Activated CD8-positive, alpha-beta memory T cell treated with anti-CD3 and anti-CD28 coated beads, Interleukin-2, amount 50 U/mL, for 1 hour (primary cell): ENCODE measurements around the gene RNF2.
A peak's percentile ranks its signal among the peaks of the same experiment; 100 is the strongest.
"Not testable (repeated sequence)": the region's sequence is repeated elsewhere in the genome, so short reads cannot be mapped to it uniquely, and the experiment has no call there.

ENCODE experiments used
- DNase-seq: peaks from one replicate; pipeline ENCODE4 v3.0.0-alpha.2; 2020; ENCODE audit errors: extremely low read depth

Gene RNF2

DNA sequence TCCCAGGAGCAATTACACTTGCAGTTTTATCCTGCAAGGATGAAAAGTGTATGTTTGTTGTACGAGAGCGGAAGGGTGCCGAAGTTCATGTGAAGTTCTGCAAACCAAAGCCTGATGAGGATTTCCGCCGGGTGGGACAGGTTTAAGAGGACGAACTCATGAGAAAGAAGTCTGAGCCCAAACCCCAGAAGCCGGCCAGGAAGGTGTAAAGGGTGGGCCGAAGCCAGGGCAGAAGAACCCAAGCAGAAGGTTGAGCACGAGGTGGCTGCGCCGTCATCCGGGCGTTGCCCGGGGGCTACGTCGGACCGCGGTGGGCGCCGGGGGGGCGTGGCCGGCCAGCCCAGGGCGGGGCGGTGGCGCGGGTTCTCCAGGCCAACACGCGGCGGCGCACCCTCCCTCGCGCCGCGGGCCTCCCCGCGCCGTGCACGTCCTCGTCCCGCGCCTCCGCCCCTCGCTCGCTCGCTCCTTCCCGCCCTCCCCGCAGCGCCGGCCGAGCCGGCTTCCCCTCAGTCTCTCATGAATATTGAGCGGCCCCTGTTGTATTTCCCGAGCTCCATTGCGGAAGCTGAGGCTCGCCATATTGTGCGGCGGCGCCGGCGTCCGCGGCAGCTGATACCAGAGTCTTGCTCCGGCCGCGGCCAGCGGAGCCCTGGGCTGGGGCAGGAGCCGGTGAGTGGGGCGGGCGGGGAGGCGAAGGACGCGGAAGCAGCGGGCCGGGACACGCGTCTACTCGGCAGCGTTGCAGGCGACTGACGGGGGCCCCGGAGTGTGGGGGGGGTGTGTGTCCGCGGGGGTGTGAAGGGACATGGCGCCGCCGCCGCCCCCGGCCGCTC lies at the start of gene RNF2:
Gene RNF2, plus strand, starts transcription at position 578 of the 833 bp plus-strand sequence. CDS start 41,996 bp downstream, outside the sequence.
- DNase-seq: peak; percentile 52

DNA sequence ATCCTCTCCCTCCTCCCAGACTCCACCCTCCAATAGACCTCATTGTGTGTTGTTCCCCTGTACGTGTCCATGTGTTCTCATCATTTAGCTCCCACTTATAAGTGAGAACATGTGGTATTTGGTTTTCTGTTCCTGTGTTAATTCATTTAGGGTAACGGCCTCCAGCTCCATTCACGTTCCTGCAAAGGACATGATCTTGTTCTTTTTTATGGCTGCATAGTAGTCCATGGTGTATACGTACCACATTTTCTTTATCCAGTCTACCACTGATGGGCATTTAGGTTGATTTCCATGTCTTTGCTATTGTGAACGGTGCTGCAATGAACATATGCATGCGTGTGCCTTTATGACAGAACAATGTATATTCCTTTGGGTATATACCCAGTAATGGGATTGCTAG lies 45.4 kb upstream of the RNF2 start:
- not testable (repeated sequence) for DNase-seq

DNA sequence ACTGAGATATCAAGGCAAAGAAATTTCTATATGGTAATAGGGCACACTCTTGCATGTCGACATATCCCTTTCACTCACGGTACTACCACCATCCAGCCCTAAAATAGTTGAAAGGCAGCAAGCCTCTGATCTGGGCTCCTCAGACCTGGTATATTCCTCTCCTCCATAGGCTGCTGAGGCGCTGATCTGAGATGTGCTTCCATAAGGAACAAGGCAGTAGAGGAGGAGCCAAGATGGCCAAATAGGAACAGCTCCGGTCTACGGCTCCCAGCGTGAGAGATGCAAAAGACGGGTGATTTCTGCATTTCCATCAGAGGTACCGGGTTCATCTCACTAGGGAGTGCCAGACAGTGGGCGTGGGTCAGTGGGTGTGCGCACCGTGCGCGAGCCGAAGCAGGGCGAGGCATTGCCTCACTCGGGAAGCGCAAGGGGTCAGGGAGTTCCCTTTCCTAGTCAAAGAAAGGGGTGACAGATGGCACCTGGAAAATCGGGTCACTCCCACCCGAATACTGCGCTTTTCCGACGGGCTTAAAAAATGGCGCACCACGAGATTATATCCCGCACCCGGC lies 44.0 kb upstream of the RNF2 start:
- not testable (repeated sequence) for DNase-seq

DNA sequence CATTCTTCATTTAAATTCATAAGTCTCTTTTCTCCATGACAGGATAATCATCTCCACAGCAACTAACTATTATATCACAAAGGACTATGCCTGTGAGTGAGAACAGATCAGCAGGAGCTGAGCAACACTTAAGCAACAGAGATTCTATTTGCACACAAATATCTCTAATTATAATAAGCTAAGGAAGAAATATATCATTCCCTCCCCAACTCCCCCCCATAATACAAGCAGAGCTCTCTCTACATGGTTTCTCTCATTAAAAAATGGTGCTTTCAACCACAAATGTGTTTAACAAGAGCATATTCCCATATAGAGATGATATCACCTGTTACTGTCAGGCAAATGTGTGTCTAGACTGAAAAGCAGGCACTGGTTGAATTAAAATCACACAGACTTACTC lies 36.5 kb upstream of the RNF2 start:
- no peak for DNase-seq

DNA sequence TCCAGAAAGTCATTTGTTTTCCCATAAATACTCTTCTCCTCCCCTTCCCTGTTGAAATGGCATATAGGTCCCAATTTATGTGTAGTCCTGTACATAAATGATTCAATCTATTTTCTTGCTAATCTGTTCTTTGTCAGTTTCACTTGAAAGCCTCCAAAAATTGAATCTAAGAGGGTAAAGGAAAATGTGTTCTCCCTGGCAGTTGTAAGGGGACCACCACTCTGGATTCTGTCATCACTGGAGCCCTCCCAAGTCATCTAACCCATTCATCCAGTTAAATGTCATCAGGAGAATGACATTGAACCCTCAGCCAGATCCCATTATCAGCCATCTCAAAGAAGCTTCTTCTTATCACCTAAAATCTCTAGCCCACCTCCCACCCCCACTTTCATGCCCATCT lies 35.0 kb upstream of the RNF2 start:
- DNase-seq: no peak

DNA sequence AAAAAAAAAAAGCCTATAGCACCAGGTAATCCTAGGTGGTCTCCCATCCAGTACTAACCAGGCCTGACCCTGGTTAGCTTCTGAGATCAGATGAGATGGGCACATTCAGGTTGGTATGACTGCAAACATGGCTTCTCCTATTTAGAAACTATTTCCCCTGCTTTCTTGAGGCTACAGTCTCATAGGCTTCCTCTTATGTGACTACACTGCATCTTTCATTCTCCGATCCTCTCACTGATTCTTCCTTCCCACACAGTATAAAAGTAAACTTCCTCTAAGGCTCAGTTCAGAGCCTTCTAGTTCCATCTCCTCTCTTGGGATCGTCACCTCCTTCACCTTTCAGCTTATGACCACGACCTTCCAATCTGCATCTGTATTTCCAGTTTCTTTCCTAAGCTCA lies 30.4 kb upstream of the RNF2 start:
- no peak for DNase-seq

DNA sequence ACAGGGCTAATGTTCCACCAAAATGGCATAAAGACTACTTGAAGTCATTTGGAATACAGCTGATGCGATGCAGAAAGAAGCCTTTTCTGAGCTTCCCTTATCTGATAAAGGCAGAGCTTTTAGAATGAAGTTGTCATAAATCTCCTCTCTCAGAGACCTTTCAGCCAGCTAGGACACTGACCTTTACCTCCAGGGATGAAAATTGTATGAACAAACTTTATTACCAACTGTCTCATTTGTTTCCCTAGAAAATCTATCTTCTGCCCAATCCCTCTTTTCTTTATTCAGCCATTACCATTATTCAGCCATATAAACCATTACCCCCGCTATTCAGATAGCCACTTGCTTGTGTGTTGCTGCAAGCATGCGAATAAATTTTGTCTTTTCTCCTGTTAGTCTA lies 29.7 kb upstream of the RNF2 start:
- DNase-seq: no peak

DNA sequence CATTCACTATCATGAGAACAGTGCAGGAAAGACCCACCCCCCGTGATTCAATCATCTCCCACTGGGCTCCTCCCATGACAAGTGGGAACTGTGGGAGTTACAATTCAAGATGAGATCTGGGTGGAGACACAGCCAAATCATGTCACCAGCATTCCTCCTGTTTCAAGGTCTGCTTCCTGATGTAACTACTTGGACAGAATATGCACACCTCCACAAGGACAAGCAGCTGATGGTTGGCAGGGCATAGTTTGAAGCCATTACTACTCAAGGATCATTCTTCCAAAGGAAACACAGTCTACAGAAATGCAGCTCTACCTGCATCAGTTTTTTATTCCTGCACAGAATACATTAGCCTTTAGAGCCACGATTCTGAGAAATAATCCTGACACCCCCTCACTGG lies 28.5 kb upstream of the RNF2 start:
- no peak for DNase-seq

DNA sequence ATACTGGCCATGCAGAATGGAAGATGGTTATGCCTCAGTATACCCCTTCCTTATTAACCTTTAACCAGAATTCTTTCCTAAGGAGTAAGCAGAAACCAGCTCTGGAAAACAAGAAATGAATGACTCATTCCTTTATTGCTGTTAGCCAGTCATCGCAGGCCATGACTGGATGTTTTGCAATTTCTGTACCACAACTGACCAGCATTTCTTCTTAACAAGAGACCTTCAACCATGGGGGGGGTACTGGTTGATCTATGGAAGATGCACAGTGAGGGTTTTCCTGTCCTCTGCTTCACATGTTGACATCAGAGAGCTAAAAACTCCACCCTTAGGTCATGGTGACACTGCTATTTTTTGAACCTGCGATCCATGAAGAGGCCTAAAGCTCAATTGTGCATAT lies 28.0 kb upstream of the RNF2 start:
- DNase-seq: no peak

DNA sequence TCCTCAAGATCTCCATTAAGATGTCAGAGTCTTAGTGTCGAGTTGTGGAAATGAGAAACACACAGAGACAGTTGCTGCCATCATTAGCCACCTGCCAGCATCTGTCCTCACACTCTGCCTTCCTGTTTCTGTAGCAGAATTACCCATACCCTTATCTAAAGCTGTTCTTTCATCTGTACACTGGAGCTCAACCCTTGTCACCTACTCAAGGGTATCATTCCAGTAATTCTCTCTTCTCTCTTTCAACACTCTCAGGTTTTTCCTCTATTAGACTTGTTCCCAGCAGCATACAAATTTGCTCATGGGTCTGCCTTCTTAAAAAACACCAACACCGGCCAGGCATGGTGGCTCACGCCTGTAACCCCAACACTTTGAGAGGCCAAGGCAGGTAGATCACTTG lies 27.4 kb upstream of the RNF2 start:
- DNase-seq: no peak

DNA sequence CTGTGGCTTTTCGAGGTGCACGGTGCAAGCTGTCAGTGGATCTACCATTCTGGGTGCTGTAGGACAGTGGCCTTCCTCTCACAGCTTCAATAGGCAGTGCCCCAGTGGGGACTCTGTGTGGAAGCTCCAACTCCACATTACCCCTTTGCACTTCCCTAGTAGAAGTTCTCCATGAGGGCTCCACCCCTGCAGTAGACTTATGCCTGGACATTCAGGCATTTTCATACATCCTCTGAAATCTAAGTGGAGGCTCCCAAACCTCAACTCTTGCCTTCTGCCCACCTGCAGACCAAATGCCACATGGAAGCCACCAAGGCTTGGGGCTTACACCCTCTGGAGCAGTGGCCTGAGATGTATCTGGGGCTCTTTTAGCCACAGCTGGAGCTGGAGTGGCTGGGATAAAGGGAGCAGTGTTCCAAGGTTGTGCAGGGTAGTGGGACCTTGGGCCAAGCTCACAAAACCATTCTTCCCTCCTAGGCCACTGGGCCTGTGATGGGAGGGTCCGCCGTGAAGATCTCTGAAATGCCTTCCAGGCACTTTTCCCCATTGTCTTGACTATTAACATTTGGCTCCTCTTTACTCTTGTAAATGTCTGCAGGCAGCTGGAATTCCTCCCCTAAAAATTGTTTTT lies 18.0 kb upstream of the RNF2 start:
- DNase-seq: no peak

DNA sequence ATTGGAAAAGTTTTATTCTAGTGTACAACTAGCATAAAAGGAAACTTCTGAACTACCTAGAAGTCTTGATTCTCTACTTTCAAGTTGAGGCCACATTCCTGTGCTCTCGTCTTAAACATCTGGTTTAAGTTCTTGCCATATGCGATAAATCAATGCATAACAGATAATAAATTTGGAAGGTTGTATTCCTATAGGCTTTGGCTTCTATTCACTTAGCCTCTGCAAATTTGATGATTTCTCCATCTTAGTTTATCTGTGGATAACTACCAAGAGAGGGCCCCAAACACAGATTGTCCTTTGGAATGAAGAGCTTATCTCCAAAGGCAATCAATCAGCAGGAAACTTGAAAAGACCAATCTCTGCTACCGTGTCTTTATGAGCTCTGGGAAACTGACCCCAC lies 11.7 kb upstream of the RNF2 start:
- DNase-seq: no peak

DNA sequence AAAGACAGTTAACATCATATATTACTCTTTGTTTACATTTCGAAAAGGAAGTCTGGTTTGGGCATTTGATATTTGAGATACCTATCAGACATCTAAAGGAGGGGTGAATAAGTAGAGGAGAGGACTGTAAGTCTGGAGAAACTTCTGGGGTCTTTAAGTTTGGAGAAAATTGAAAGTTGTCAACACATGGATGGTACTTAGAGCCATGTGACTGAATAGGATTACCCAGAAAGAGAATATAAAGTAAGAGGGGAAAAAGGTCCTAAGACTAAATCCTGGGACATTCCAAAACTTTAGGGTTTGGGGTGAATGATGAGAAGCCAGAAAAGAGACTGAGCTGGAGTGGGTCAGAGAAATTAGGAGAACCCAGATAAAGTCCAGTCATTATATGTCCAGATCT lies 10.1 kb upstream of the RNF2 start:
- no peak for DNase-seq

DNA sequence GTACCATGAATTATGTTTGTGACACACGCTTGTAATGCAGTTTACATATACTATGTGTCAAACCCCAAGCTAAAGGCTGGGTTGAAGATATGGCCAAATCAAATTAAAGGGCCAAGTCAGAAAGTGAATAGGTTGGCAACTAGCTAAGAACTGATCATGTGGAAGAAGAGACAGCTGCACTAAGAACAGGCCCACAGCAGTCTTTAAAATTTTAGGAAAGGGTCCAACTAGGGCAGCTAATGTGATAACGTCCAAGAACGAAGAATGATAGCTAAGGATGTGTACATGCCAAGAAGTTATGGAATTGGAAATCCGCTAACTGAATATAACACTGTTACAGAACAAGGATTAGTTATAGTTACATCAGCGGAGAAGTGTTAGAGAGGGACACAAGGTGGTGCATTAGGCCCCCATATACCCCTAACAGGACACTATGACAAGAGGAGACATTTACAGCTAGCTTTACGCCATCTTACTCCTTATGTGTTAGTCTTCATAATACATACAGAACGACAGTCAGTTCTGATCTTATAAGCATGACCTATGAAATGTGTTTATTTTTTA lies 6.5 kb upstream of the RNF2 start:
- no peak for DNase-seq

DNA sequence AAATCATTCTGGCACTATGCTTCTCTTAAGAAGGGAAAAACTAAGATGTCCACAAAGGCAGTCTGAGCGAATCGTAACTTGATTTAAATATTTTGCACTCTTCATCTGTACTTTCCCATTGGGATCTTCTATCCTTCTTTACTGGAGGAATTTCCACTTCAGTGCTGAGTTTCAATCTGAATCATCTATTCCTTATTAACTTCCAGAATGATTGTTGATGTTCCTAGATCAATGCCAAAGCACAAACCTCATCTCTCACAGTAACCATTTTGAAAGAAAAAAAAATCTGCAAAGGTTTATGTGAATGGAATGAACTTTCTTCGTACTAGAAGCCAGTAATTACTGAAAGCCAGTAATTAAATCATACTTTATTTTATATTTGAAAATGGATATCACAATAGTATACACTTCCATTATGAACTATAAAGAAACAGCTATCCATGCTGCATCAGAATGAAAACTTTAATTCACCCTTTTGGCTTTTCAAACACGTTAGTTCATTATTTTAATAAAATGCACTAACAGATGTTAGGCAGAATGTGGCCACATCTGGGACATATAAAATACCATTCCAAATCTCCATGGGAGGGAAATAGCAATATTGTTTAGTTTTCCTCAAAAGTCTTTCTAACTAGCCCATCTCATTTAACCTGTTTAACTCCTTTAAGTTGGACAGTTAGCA lies 5.5 kb upstream of the RNF2 start:
- DNase-seq: no peak

DNA sequence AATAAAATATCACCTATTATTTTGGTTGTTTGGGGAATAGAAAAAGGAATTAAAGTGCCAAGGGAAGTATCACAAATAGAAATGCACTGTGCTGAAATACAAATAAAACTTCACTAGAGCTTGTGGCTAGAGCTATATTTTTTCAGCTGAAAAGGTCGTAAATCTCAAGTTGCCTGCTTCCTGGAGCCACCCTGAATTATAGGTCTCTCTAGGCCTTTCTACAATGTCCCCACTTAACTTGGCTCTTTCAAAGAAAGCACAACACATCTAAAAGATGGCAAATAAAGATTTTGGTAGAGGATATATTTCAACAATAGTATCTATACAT lies 5.0 kb upstream of the RNF2 start:
- no peak for DNase-seq

DNA sequence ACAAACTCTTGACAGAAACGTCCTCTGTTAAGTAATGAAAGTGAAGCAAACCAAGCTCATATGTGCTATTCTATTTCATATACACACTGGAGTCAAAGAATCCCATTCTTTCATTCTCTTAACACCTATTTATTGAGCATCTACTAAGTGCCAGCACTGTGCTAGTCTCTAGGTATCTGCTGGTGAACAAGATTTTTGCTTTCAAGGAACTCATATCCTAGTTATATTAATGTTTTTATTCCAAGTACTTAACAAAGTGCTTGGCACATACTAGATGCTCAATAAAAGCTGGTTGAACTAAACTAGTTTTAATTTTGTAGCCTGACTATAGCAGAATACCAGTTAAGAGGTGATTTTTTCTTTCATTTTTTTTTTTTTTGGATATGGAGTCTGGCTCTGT lies 3.6 kb upstream of the RNF2 start:
- no peak for DNase-seq

DNA sequence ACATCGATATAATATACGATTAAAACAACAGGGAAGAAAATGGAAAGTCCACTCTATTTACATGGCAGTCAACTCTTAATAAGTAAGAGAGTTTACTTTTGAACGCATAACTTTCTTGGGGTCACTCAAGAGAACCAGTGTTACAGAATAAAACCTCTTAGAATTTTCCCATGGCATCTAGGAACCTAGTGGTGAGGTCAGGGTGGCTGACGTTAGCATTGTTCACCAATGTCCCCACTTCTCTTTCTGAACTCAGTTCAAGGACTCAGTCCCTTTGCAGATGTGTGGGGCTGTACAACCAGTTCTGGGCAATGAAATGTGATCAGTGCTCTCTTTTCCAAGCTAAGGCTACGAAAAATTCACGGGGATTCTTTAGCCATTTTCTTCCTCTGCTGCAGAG lies 2.6 kb upstream of the RNF2 start:
- DNase-seq: no peak

DNA sequence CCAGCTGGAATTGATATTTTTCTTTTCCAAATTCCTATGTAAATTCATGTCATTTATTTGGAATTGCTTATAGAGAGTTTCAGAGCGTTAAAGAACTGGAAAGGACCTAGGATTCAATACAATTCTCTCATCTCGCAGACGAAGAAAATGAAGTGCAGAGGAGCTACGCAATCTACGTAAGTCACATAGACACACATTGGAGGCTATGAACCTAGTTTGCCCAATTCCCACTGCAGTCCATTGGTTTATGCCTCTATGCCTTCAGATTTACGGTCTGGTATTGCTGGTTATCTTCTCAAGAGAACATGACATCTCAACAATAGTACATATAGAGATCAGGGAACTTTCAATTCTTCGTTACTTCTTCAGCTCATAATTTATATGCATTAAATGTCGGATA lies 971 bp upstream of the RNF2 start:
- DNase-seq: no peak

DNA sequence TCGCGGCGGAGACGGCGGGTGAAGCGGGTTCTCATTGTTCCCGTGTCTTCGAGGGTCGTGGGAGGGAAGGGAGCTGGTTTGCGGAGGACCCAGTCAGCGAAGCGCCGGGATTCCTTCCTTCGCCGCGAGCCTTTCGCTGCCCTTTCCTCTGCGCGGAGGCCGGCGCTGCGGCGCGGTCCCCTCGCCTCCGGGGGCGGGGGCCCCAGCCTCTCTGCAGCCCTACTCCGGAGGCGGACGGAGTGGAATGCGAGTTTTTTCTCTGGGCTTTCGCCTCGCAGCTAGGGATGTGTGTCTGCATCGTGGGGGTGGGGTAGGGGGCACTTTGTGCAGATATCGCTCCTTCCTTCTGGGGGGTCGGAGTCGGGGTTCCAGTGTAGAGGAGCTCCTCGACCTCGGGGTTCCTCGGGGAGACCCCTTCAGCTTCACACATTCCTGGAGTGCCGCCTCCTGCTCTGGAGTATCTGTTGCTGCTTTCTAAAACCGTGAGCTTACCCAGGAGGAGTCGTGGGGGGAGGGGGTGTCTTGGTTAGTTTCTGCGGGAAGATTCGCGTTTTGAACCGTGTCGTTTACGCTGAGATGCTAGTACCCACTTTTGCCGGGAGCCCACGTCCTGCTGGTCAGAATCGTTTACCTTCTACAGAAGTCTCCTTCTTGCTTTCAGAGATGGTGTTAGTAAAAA lies 595 bp downstream of the RNF2 start:
- no peak for DNase-seq

DNA sequence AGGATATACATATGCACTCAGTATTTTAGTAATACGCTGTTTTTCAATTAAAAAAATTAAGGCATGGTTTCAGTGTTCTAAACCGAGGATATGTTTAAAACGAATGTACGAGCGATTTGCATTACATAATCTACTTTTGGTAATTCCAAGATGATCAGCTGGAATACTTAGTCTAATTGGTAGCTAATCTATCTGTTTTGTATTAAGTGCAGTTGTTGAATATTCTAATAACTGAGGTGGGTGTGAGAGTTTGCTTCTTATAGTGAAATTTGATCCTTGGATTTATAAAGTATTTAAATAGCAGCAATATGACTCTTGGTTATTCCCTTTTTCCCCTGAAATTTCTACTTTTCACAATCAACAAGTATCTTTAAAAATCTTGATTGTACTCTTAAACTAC lies 1.3 kb downstream of the RNF2 start:
- DNase-seq: no peak

DNA sequence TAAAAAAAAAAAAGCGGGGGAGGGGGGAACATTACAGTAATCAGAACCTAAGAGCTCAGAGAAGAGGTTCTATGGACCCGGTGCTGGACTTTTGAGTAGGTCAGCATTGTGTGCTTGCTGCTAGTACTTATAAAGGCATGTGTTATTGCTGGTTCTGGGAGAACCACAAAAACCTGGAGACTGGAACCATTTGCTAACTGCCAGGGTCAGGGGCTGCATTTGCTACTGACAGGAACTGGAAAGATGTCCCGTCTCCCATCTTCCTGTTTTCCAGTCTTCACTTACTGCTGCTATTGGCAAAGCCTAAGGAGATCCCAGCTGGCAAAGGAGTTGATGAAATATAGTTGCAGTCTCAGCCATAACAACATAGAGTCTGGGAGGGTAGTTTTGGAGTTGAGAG lies 4.3 kb downstream of the RNF2 start:
- DNase-seq: no peak
